H9 (cell line): Measurements from ENCODE around the gene STRN. TPM values are rescaled to one million over a fixed set of nuclear protein-coding genes. Genes with fewer than 3 reads are reported as not detected.

Experiments used
- DNase-seq: peaks from one replicate; pipeline ENCODE4 v3.0.0-alpha.2; 2017
- H2AFZ ChIP-seq: one replicate; pipeline ENCODE4 v1.6.1; 2013; ENCODE audit warnings: mild to moderate bottlenecking, low read length, control low read depth, moderate library complexity
- H2AK5ac ChIP-seq: 2 replicates; pipeline ENCODE4 v1.6.1; 2013; ENCODE audit warnings: low read length, control low read depth, mixed read lengths; ENCODE audit not compliant: insufficient read length
- H2BK120ac ChIP-seq: one replicate; pipeline ENCODE4 v1.6.1; 2013; ENCODE audit warnings: low read depth, mild to moderate bottlenecking, low read length, control low read depth, inconsistent platforms; ENCODE audit not compliant: poor library complexity, severe bottlenecking
- H2BK12ac ChIP-seq: 2 replicates; pipeline ENCODE4 v1.6.1; 2013; ENCODE audit warnings: low read length, control low read depth, mixed read lengths, low read depth; ENCODE audit not compliant: insufficient read length
- H2BK15ac ChIP-seq: 2 replicates; pipeline ENCODE4 v1.6.1; 2013; ENCODE audit warnings: low read depth, low read length, control low read depth
- H2BK20ac ChIP-seq: one replicate; pipeline ENCODE4 v1.6.1; 2013; ENCODE audit warnings: low read depth, mild to moderate bottlenecking, low read length, control low read depth, inconsistent platforms; ENCODE audit not compliant: poor library complexity, severe bottlenecking
- H2BK5ac ChIP-seq: 2 replicates; pipeline ENCODE4 v1.6.1; 2013; ENCODE audit warnings: low read length, control low read depth, mixed read lengths; ENCODE audit not compliant: insufficient read length
- H3K14ac ChIP-seq: 2 replicates; pipeline ENCODE4 v1.6.1; 2013; ENCODE audit warnings: low read length, control low read depth; ENCODE audit not compliant: insufficient read depth
- H3K18ac ChIP-seq: 2 replicates; pipeline ENCODE4 v1.6.1; 2013; ENCODE audit warnings: low read depth, mild to moderate bottlenecking, mixed read lengths, low read length, control low read depth; ENCODE audit not compliant: insufficient read length
- H3K23ac ChIP-seq: 2 replicates; pipeline ENCODE4 v1.6.1; 2013; ENCODE audit warnings: low read length, control low read depth, mixed read lengths, low read depth; ENCODE audit not compliant: insufficient read length
- H3K23me2 ChIP-seq: 2 replicates; pipeline ENCODE4 v1.6.1; 2013; ENCODE audit warnings: low read depth, mild to moderate bottlenecking, mixed read lengths, low read length, control low read depth; ENCODE audit not compliant: insufficient read length, poor library complexity, severe bottlenecking
- H3K27ac ChIP-seq: 2 replicates; pipeline ENCODE4 v1.5.1; 2013; ENCODE audit warnings: low read length, control low read depth, mixed read lengths, low read depth; ENCODE audit not compliant: insufficient read length
- H3K27me3 ChIP-seq: 2 replicates; pipeline ENCODE4 v1.6.1; 2013; ENCODE audit warnings: low read length, control low read depth, inconsistent platforms; ENCODE audit not compliant: insufficient read depth
- H3K4ac ChIP-seq: 2 replicates; pipeline ENCODE4 v1.6.1; 2013; ENCODE audit warnings: low read depth, mild to moderate bottlenecking, control low read depth, inconsistent platforms, low read length, moderate library complexity
- H3K4me1 ChIP-seq: 2 replicates; pipeline ENCODE4 v1.6.1; 2013; ENCODE audit warnings: low read length, control low read depth, inconsistent platforms; ENCODE audit not compliant: insufficient read depth
- H3K4me2 ChIP-seq: 2 replicates; pipeline ENCODE4 v1.6.1; 2013; ENCODE audit warnings: low read length, control low read depth, mixed read lengths; ENCODE audit not compliant: insufficient read length, insufficient read depth
- H3K56ac ChIP-seq: 2 replicates; pipeline ENCODE4 v1.6.1; 2013; ENCODE audit warnings: low read depth, mild to moderate bottlenecking, mixed read lengths, low read length, control low read depth; ENCODE audit not compliant: insufficient read length
- H3K79me1 ChIP-seq: 2 replicates; pipeline ENCODE4 v1.6.1; 2013; ENCODE audit warnings: low read depth, mild to moderate bottlenecking, moderate library complexity, low read length, control low read depth, inconsistent platforms; ENCODE audit not compliant: insufficient read depth, poor library complexity, severe bottlenecking
- H3K79me2 ChIP-seq: 2 replicates; pipeline ENCODE4 v1.6.1; 2013; ENCODE audit warnings: low read length, control low read depth, inconsistent platforms; ENCODE audit not compliant: insufficient read depth
- H3K9ac ChIP-seq: 2 replicates; pipeline ENCODE4 v1.6.1; 2013; ENCODE audit warnings: low read length, control low read depth, mixed read lengths; ENCODE audit not compliant: insufficient read length; ENCODE audit errors: extremely low read depth
- H3K9me3 ChIP-seq: one replicate; pipeline ENCODE4 v1.6.1; 2013; ENCODE audit warnings: low read depth, low read length, inconsistent platforms; ENCODE audit not compliant: control insufficient read depth
- H3T11ph ChIP-seq: one replicate; pipeline ENCODE4 v1.6.1; 2013; ENCODE audit warnings: mild to moderate bottlenecking, low read length, control low read depth, inconsistent platforms
- H4K20me1 ChIP-seq: one replicate; pipeline ENCODE4 v1.6.1; 2013; ENCODE audit not compliant: control insufficient read depth, insufficient read length, insufficient read depth
- H4K5ac ChIP-seq: 2 replicates; pipeline ENCODE4 v1.6.1; 2013; ENCODE audit warnings: low read depth, mild to moderate bottlenecking, mixed read lengths, low read length, control low read depth; ENCODE audit not compliant: insufficient read length
- H4K8ac ChIP-seq: replicated peaks from 2 replicates; pipeline ENCODE4 v1.6.1; 2013; ENCODE audit warnings: low read length, control low read depth, mixed read lengths, low read depth; ENCODE audit not compliant: insufficient read length
- H4K91ac ChIP-seq: 2 replicates; pipeline ENCODE4 v1.6.1; 2013; ENCODE audit warnings: low read depth, mild to moderate bottlenecking, moderate library complexity, mixed read lengths, low read length, control low read depth; ENCODE audit not compliant: insufficient read length
- H3K27ac Mint-ChIP-seq, 3 experiments: 2 replicates in 2 of 3; 3 replicates in 1 of 3; pipeline ENCODE4 v1.8.0; 2020 to 2021; ENCODE audit warnings: mixed read lengths in 3 of 3, mild to moderate bottlenecking in 1 of 3, moderate library complexity in 1 of 3
- H3K27me3 Mint-ChIP-seq: 2 replicates; pipeline ENCODE4 v1.8.0; 2021; ENCODE audit warnings: low read depth, mild to moderate bottlenecking, moderate library complexity, mixed read lengths
- H3K36me3 Mint-ChIP-seq, 3 experiments: 2 replicates in 2 of 3; 3 replicates in 1 of 3; pipeline ENCODE4 v1.8.0; 2020 to 2021; ENCODE audit warnings: low read depth in 3 of 3, mixed read lengths in 3 of 3; ENCODE audit not compliant: insufficient read depth in 1 of 3
- H3K4me1 Mint-ChIP-seq, 2 experiments: 2 replicates each; pipeline ENCODE4 v1.8.0; 2020; ENCODE audit warnings: mixed read lengths in 2 of 2
- H3K4me3 Mint-ChIP-seq, 2 experiments: 2 replicates in 1 of 2; 3 replicates in 1 of 2; pipeline ENCODE4 v1.8.0; 2020 to 2021; ENCODE audit warnings: mild to moderate bottlenecking in 2 of 2, mixed read lengths in 2 of 2, moderate library complexity in 1 of 2
- H3K9me3 Mint-ChIP-seq, 2 experiments: 2 replicates in 1 of 2; 3 replicates in 1 of 2; pipeline ENCODE4 v1.8.0; 2020; ENCODE audit warnings: mild to moderate bottlenecking in 2 of 2, mixed read lengths in 2 of 2, moderate library complexity in 1 of 2
- CTCF ChIP-seq: fragments of 200-600 bp; sonication (generic); conservative IDR thresholded peaks from 3 replicates; pipeline ENCODE4 v1.8.0; 2021; ENCODE audit warnings: antibody characterized with exemption, mild to moderate bottlenecking
- WGBS: extraction: QIAGEN DNeasy Blood & Tissue Kit; methylation state at CpG from one replicate; pipeline ENCODE4 v1.1.7; 2013; ENCODE audit warnings: missing lambda C conversion rate, low lambda C conversion rate, mixed read lengths; ENCODE audit not compliant: insufficient read length; ENCODE audit errors: extremely low coverage; 5-methylcytosine and 5-hydroxymethylcytosine counted together
- total RNA-seq: library from RNA; stranded (reverse); gene quantifications from 2 replicates; pipeline ENCODE4 v1.2.1, GENCODE V29; 2021

STRN gene
- total RNA-seq, 1 experiment from 2014 or later = 31.7 TPM

DNA sequence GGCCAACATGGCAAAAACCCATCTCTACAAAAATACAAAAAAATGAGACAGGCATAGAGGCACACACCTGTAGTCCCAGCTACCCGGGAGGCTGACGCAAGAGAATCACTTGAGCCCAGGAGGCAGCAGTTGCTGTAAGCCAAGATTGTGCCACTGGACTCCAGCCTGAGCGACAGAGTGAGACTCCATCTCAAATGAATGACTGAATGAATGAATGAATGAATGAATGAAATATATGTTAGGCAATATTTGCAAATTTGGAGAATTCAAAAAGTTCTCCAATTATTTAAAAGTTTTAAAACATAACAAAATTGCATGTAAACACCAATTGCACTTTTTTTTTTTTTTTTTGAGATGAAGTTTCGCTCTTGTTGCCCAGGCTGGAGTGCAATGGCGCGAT, 61.7 kb downstream of the STRN start:
- Histone ChIP-seq H3T11ph (no peak overlapping the region), H4K20me1 (no peaks in the 10 kb centered on the region), H3K18ac (no peak overlapping the region), H3K9ac (no peak overlapping the region), H2AK5ac (no peak overlapping the region), H2BK20ac (no peak overlapping the region), H3K79me1 (peaks cover 2% of the 10 kb centered on the region), H3K14ac (no peak overlapping the region), H2BK15ac (no peak overlapping the region), H2BK5ac (no peak overlapping the region), H4K91ac (no peak overlapping the region), H3K4me1 (no peaks in the 10 kb centered on the region), H3K27ac (no peak overlapping the region), H3K23ac (no peak overlapping the region), H3K4me2 (no peak overlapping the region), H2AFZ (no peak overlapping the region), H4K5ac (no peak overlapping the region), H3K23me2 (no peaks in the 10 kb centered on the region), H3K56ac (no peak overlapping the region), H3K9me3 (no peaks in the 10 kb centered on the region), H2BK120ac (no peak overlapping the region), H3K79me2 (no peaks in the 10 kb centered on the region), H2BK12ac (no peak overlapping the region), H3K4ac (no peak overlapping the region), H4K8ac (no peak overlapping the region), H3K27me3 (no peaks in the 10 kb centered on the region)
- Mint-ChIP-seq H3K36me3 (peaks cover 7 to 18% (median 13%) of the 10 kb centered on the region in 3 experiments; a peak in 6 of 7 replicates), H3K27me3 (no peaks in the 10 kb centered on the region), H3K4me3 (no peak overlapping the region), H3K9me3 (no peaks in the 10 kb centered on the region), H3K27ac (no peak overlapping the region), H3K4me1 (peaks cover 3 to 10% of the 10 kb centered on the region in 2 experiments; a peak in 3 of 4 replicates)
- DNase-seq = no peak
- TF ChIP-seq CTCF = no peak
- WGBS = no CpG with 5 or more reads among the region's 6 CpGs
